ENCODE results near the gene PRSS35.
"Not testable (repeated sequence)": the region's sequence is repeated elsewhere in the genome, so short reads cannot be mapped to it uniquely, and the experiment has no call there.

The PRSS35 gene

GRCh38 chr6:83476971-83477370 lies 35.4 kb upstream of the PRSS35 start:
- Histone ChIP-seq H3K9me3 (ENCODE audit: control insufficient read depth in 1 of 2, low read length in 2 of 2) (no peaks in the 10 kb centered on the region), H3K9ac (ENCODE audit: low read depth in 1 of 2, low read length in 2 of 2) (no peak overlapping the region), H3K27ac (ENCODE audit: low read depth, low read length) (no peak overlapping the region), H3K4me1 (ENCODE audit: control insufficient read depth in 1 of 2, insufficient read depth in 2 of 2, low read length in 2 of 2) (peaks cover 25 to 34% of the 10 kb centered on the region in 2 donors), H3K27me3 (ENCODE audit: control insufficient read depth in 1 of 2, insufficient read depth in 2 of 2, low read length in 2 of 2) (no peaks in the 10 kb centered on the region), H3K36me3 (ENCODE audit: control insufficient read depth in 1 of 2, insufficient read depth in 2 of 2, low read length in 2 of 2) (no peaks in the 10 kb centered on the region), H3K4me3 (ENCODE audit: low read depth in 1 of 2, low read length in 2 of 2) (no peak overlapping the region)

GRCh38 chr6:83479389-83479788 lies 32.9 kb upstream of the PRSS35 start:
- Histone ChIP-seq H3K9me3 (ENCODE audit: control insufficient read depth in 1 of 2, low read length in 2 of 2) (no peaks in the 10 kb centered on the region), H3K27me3 (ENCODE audit: control insufficient read depth in 1 of 2, insufficient read depth in 2 of 2, low read length in 2 of 2) (no peaks in the 10 kb centered on the region), H3K36me3 (ENCODE audit: control insufficient read depth in 1 of 2, insufficient read depth in 2 of 2, low read length in 2 of 2) (no peaks in the 10 kb centered on the region), H3K9ac (ENCODE audit: low read depth in 1 of 2, low read length in 2 of 2) (no peak overlapping the region), H3K4me3 (ENCODE audit: low read depth in 1 of 2, low read length in 2 of 2) (no peak overlapping the region), H3K27ac (ENCODE audit: low read depth, low read length) (no peak overlapping the region), H3K4me1 (ENCODE audit: control insufficient read depth in 1 of 2, insufficient read depth in 2 of 2, low read length in 2 of 2) (peaks cover 22 to 23% of the 10 kb centered on the region in 2 donors)

- peaks cover 14% of the 10 kb centered on the region in 2 donors for H3K4me1 ChIP-seq (ENCODE audit: control insufficient read depth in 1 of 2, insufficient read depth in 2 of 2, low read length in 2 of 2)
- H3K9ac ChIP-seq (ENCODE audit: low read depth in 1 of 2, low read length in 2 of 2) = no peak overlapping the region
- no peaks in the 10 kb centered on the region for H3K27me3 ChIP-seq (ENCODE audit: control insufficient read depth in 1 of 2, insufficient read depth in 2 of 2, low read length in 2 of 2)
- no peaks in the 10 kb centered on the region for H3K9me3 ChIP-seq (ENCODE audit: control insufficient read depth in 1 of 2, low read length in 2 of 2)
- no peak overlapping the region for H3K4me3 ChIP-seq (ENCODE audit: low read depth in 1 of 2, low read length in 2 of 2)
- no peaks in the 10 kb centered on the region for H3K36me3 ChIP-seq (ENCODE audit: control insufficient read depth in 1 of 2, insufficient read depth in 2 of 2, low read length in 2 of 2)
- H3K27ac ChIP-seq (ENCODE audit: low read depth, low read length) = no peak overlapping the region
Observed at GRCh38 chr6:83480470-83480869, 31.9 kb upstream of the PRSS35 start.

- H3K4me1 ChIP-seq (ENCODE audit: control insufficient read depth in 1 of 2, insufficient read depth in 2 of 2, low read length in 2 of 2) = peaks cover 11 to 14% of the 10 kb centered on the region in 2 donors
- H3K27me3 ChIP-seq (ENCODE audit: control insufficient read depth in 1 of 2, insufficient read depth in 2 of 2, low read length in 2 of 2); H3K36me3 ChIP-seq (ENCODE audit: control insufficient read depth in 1 of 2, insufficient read depth in 2 of 2, low read length in 2 of 2); H3K27ac ChIP-seq (ENCODE audit: low read depth, low read length); H3K9me3 ChIP-seq (ENCODE audit: control insufficient read depth in 1 of 2, low read length in 2 of 2); H3K4me3 ChIP-seq (ENCODE audit: low read depth in 1 of 2, low read length in 2 of 2); H3K9ac ChIP-seq (ENCODE audit: low read depth in 1 of 2, low read length in 2 of 2): not testable (repeated sequence)
Observed at GRCh38 chr6:83481938-83482337, 30.4 kb upstream of the PRSS35 start.

GRCh38 chr6:83488448-83488847 lies 23.9 kb upstream of the PRSS35 start:
- no peak overlapping the region for H3K9ac ChIP-seq (ENCODE audit: low read depth in 1 of 2, low read length in 2 of 2)
- H3K4me1 ChIP-seq (ENCODE audit: control insufficient read depth in 1 of 2, insufficient read depth in 2 of 2, low read length in 2 of 2) = no peaks in the 10 kb centered on the region
- H3K27ac ChIP-seq (ENCODE audit: low read depth, low read length) = no peak overlapping the region
- H3K36me3 ChIP-seq (ENCODE audit: control insufficient read depth in 1 of 2, insufficient read depth in 2 of 2, low read length in 2 of 2) = no peaks in the 10 kb centered on the region
- H3K27me3 ChIP-seq (ENCODE audit: control insufficient read depth in 1 of 2, insufficient read depth in 2 of 2, low read length in 2 of 2) = no peaks in the 10 kb centered on the region
- H3K9me3 ChIP-seq (ENCODE audit: control insufficient read depth in 1 of 2, low read length in 2 of 2) = no peaks in the 10 kb centered on the region
- H3K4me3 ChIP-seq (ENCODE audit: low read depth in 1 of 2, low read length in 2 of 2) = no peak overlapping the region

- H3K4me1 ChIP-seq (ENCODE audit: control insufficient read depth in 1 of 2, insufficient read depth in 2 of 2, low read length in 2 of 2) = no peaks in the 10 kb centered on the region
- no peak overlapping the region for H3K27ac ChIP-seq (ENCODE audit: low read depth, low read length)
- no peaks in the 10 kb centered on the region for H3K36me3 ChIP-seq (ENCODE audit: control insufficient read depth in 1 of 2, insufficient read depth in 2 of 2, low read length in 2 of 2)
- no peak overlapping the region for H3K9ac ChIP-seq (ENCODE audit: low read depth in 1 of 2, low read length in 2 of 2)
- no peak overlapping the region for H3K4me3 ChIP-seq (ENCODE audit: low read depth in 1 of 2, low read length in 2 of 2)
- no peaks in the 10 kb centered on the region for H3K9me3 ChIP-seq (ENCODE audit: control insufficient read depth in 1 of 2, low read length in 2 of 2)
- no peaks in the 10 kb centered on the region for H3K27me3 ChIP-seq (ENCODE audit: control insufficient read depth in 1 of 2, insufficient read depth in 2 of 2, low read length in 2 of 2)
Observed at GRCh38 chr6:83488861-83489260, 23.5 kb upstream of the PRSS35 start.

GRCh38 chr6:83490217-83490807 lies 22.0 kb upstream of the PRSS35 start:
- H3K27ac ChIP-seq (ENCODE audit: low read depth, low read length) = no peak overlapping the region
- H3K4me3 ChIP-seq (ENCODE audit: low read depth in 1 of 2, low read length in 2 of 2) = no peak overlapping the region
- H3K9me3 ChIP-seq (ENCODE audit: control insufficient read depth in 1 of 2, low read length in 2 of 2) = no peaks in the 10 kb centered on the region
- H3K9ac ChIP-seq (ENCODE audit: low read depth in 1 of 2, low read length in 2 of 2) = no peak overlapping the region
- H3K27me3 ChIP-seq (ENCODE audit: control insufficient read depth in 1 of 2, insufficient read depth in 2 of 2, low read length in 2 of 2) = no peaks in the 10 kb centered on the region
- H3K4me1 ChIP-seq (ENCODE audit: control insufficient read depth in 1 of 2, insufficient read depth in 2 of 2, low read length in 2 of 2) = no peaks in the 10 kb centered on the region
- H3K36me3 ChIP-seq (ENCODE audit: control insufficient read depth in 1 of 2, insufficient read depth in 2 of 2, low read length in 2 of 2) = no peaks in the 10 kb centered on the region

GRCh38 chr6:83505356-83505755 lies 7.0 kb upstream of the PRSS35 start:
- H3K4me3 ChIP-seq (ENCODE audit: low read depth in 1 of 2, low read length in 2 of 2) = no peak overlapping the region
- no peak overlapping the region for H3K27ac ChIP-seq (ENCODE audit: low read depth, low read length)
- no peaks in the 10 kb centered on the region for H3K36me3 ChIP-seq (ENCODE audit: control insufficient read depth in 1 of 2, insufficient read depth in 2 of 2, low read length in 2 of 2)
- H3K4me1 ChIP-seq (ENCODE audit: control insufficient read depth in 1 of 2, insufficient read depth in 2 of 2, low read length in 2 of 2) = no peaks in the 10 kb centered on the region
- no peak overlapping the region for H3K9ac ChIP-seq (ENCODE audit: low read depth in 1 of 2, low read length in 2 of 2)
- no peaks in the 10 kb centered on the region for H3K27me3 ChIP-seq (ENCODE audit: control insufficient read depth in 1 of 2, insufficient read depth in 2 of 2, low read length in 2 of 2)
- H3K9me3 ChIP-seq (ENCODE audit: control insufficient read depth in 1 of 2, low read length in 2 of 2) = no peaks in the 10 kb centered on the region

- H3K36me3 ChIP-seq (ENCODE audit: control insufficient read depth in 1 of 2, insufficient read depth in 2 of 2, low read length in 2 of 2) = no peaks in the 10 kb centered on the region
Observed at GRCh38 chr6:83509441-83509840, 2.9 kb upstream of the PRSS35 start.

GRCh38 chr6:83510791-83511190 lies 1.5 kb upstream of the PRSS35 start:
- Histone ChIP-seq H3K4me1 (ENCODE audit: control insufficient read depth in 1 of 2, insufficient read depth in 2 of 2, low read length in 2 of 2) (peaks cover 6 to 15% of the 10 kb centered on the region in 2 donors), H3K27ac (ENCODE audit: low read depth, low read length) (no peak overlapping the region), H3K9ac (ENCODE audit: low read depth in 1 of 2, low read length in 2 of 2) (no peak overlapping the region), H3K4me3 (ENCODE audit: low read depth in 1 of 2, low read length in 2 of 2) (no peak overlapping the region), H3K9me3 (ENCODE audit: control insufficient read depth in 1 of 2, low read length in 2 of 2) (no peaks in the 10 kb centered on the region), H3K36me3 (ENCODE audit: control insufficient read depth in 1 of 2, insufficient read depth in 2 of 2, low read length in 2 of 2) (no peaks in the 10 kb centered on the region), H3K27me3 (ENCODE audit: control insufficient read depth in 1 of 2, insufficient read depth in 2 of 2, low read length in 2 of 2) (peaks cover 0 to 6% of the 10 kb centered on the region in 2 donors)

More at GRCh38 chr6:83509441-83509840, 2.9 kb upstream of the PRSS35 start:
- H3K9me3 ChIP-seq (ENCODE audit: control insufficient read depth in 1 of 2, low read length in 2 of 2) = no peaks in the 10 kb centered on the region
- H3K9ac ChIP-seq (ENCODE audit: low read depth in 1 of 2, low read length in 2 of 2) = no peak overlapping the region
- H3K27ac ChIP-seq (ENCODE audit: low read depth, low read length) = no peak overlapping the region
- H3K4me3 ChIP-seq (ENCODE audit: low read depth in 1 of 2, low read length in 2 of 2) = no peak overlapping the region
- peaks cover 0 to 6% of the 10 kb centered on the region in 2 donors for H3K27me3 ChIP-seq (ENCODE audit: control insufficient read depth in 1 of 2, insufficient read depth in 2 of 2, low read length in 2 of 2)
- peaks cover 6 to 15% of the 10 kb centered on the region in 2 donors for H3K4me1 ChIP-seq (ENCODE audit: control insufficient read depth in 1 of 2, insufficient read depth in 2 of 2, low read length in 2 of 2)

- peaks cover 0 to 6% of the 10 kb centered on the region in 2 donors for H3K27me3 ChIP-seq (ENCODE audit: control insufficient read depth in 1 of 2, insufficient read depth in 2 of 2, low read length in 2 of 2)
- H3K36me3 ChIP-seq (ENCODE audit: control insufficient read depth in 1 of 2, insufficient read depth in 2 of 2, low read length in 2 of 2) = no peaks in the 10 kb centered on the region
- no peak overlapping the region for H3K4me3 ChIP-seq (ENCODE audit: low read depth in 1 of 2, low read length in 2 of 2)
- H3K9me3 ChIP-seq (ENCODE audit: control insufficient read depth in 1 of 2, low read length in 2 of 2) = no peaks in the 10 kb centered on the region
- H3K9ac ChIP-seq (ENCODE audit: low read depth in 1 of 2, low read length in 2 of 2) = no peak overlapping the region
- no peak overlapping the region for H3K27ac ChIP-seq (ENCODE audit: low read depth, low read length)
- peaks cover 6 to 15% of the 10 kb centered on the region in 2 donors for H3K4me1 ChIP-seq (ENCODE audit: control insufficient read depth in 1 of 2, insufficient read depth in 2 of 2, low read length in 2 of 2)
Observed at GRCh38 chr6:83511266-83511665, 1.1 kb upstream of the PRSS35 start.

Measured in duodenal mucosa (tissue), 2 donors.